ENCODE measurements around the gene R3HDM2.

GRCh38 chr12:57232156-57232756 is 198.6 kb downstream of the R3HDM2 start:
- TF ChIP-seq, protein P1, sequence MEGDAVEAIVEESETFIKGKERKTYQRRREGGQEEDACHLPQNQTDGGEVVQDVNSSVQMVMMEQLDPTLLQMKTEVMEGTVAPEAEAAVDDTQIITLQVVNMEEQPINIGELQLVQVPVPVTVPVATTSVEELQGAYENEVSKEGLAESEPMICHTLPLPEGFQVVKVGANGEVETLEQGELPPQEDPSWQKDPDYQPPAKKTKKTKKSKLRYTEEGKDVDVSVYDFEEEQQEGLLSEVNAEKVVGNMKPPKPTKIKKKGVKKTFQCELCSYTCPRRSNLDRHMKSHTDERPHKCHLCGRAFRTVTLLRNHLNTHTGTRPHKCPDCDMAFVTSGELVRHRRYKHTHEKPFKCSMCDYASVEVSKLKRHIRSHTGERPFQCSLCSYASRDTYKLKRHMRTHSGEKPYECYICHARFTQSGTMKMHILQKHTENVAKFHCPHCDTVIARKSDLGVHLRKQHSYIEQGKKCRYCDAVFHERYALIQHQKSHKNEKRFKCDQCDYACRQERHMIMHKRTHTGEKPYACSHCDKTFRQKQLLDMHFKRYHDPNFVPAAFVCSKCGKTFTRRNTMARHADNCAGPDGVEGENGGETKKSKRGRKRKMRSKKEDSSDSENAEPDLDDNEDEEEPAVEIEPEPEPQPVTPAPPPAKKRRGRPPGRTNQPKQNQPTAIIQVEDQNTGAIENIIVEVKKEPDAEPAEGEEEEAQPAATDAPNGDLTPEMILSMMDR (IDR thresholded peaks at IDR 0.05): no peak
- TF ChIP-seq EP300 (IDR thresholded peaks at IDR 0.05; ENCODE audit: low read depth) (no peak), POLR2A (IDR thresholded peaks at IDR 0.05) (no peak), POLR2AphosphoS5 (IDR thresholded peaks at IDR 0.05) (no peak)

Data from transverse colon (tissue), 4 donors.